ENCODE results near the gene ADGRL1.
"Not testable (repeated sequence)": the region's sequence is repeated elsewhere in the genome, so short reads cannot be mapped to it uniquely, and the experiment has no call there.

Gene ADGRL1

DNA sequence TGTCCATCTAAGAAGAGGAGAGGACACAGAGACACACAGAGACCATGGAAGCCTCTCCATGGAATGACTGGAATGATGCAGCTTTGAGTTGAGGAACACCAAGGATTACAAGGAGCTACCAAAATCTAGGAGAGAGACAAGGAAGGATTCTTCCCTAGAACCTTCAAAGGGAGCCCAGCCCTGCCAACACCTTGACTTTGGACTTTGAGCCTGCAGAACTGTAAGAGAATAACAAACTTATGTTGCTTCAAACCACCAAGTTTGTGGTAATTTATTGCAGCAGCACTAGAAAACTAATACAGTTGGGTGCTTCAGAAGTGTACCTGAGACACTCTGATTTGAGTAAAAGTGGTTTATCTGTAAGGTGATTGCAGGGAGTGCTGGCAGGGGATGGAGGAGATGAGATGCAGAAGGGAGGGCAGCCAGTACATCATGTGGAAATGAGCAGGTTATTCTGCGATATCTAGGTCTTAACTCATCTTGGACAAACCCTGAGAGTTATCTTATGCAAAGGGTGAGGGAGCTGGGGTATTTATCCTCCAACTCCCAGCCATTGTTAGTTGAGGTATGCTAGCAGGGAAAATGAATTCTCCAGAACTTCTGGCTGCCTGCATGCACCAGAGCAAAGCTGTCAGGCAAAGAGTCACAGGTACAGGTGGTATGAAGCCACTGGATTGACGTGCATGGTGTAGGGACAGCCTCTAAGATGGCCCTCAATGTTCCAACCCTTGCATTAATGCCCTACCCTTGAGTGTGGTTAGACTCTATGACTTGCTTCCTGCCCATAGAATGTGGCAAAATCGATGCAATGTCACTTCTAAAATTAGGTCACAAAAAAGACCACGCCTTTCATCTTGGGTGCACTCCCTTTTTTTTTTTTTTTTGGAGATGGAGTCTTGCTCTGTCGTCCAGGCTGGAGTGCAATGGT lies 31.3 kb upstream of the ADGRL1 start:
- no peak for DNase-seq (ENCODE audit: low read depth)
- TF ChIP-seq, protein P1, sequence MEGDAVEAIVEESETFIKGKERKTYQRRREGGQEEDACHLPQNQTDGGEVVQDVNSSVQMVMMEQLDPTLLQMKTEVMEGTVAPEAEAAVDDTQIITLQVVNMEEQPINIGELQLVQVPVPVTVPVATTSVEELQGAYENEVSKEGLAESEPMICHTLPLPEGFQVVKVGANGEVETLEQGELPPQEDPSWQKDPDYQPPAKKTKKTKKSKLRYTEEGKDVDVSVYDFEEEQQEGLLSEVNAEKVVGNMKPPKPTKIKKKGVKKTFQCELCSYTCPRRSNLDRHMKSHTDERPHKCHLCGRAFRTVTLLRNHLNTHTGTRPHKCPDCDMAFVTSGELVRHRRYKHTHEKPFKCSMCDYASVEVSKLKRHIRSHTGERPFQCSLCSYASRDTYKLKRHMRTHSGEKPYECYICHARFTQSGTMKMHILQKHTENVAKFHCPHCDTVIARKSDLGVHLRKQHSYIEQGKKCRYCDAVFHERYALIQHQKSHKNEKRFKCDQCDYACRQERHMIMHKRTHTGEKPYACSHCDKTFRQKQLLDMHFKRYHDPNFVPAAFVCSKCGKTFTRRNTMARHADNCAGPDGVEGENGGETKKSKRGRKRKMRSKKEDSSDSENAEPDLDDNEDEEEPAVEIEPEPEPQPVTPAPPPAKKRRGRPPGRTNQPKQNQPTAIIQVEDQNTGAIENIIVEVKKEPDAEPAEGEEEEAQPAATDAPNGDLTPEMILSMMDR (conservative IDR thresholded peaks at IDR 0.05; ENCODE audit: control insufficient read depth, insufficient read depth, low read depth, low read length): no peak

DNA sequence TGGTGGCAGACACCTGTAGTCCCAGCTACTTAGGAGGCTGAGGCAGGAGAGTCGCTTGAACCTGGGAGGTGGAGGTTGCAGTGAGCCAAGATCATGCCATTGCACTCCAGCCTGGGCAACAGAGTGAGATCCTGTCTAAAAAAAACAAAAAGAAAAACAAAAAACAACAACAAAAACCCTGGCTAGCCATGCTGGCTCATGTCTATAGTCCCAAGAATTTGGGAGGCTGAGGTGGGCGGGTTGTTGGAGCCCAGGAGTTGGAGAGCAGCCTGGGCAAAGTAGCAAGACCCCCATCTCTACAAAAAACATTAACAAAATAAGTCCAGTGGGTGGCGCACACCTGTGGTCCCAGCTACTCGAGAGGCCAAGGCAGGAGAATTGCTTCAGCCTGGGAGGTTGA lies 27.0 kb upstream of the ADGRL1 start:
- H3K4me3 ChIP-seq (ENCODE audit: control insufficient read depth, low read depth, low read length); DNase-seq (ENCODE audit: low read depth): not testable (repeated sequence)

More for the DNA sequence above, 31.3 kb upstream of the ADGRL1 start:
- no peak overlapping the region for H3K4me3 ChIP-seq (ENCODE audit: control insufficient read depth, low read depth, low read length)

DNA sequence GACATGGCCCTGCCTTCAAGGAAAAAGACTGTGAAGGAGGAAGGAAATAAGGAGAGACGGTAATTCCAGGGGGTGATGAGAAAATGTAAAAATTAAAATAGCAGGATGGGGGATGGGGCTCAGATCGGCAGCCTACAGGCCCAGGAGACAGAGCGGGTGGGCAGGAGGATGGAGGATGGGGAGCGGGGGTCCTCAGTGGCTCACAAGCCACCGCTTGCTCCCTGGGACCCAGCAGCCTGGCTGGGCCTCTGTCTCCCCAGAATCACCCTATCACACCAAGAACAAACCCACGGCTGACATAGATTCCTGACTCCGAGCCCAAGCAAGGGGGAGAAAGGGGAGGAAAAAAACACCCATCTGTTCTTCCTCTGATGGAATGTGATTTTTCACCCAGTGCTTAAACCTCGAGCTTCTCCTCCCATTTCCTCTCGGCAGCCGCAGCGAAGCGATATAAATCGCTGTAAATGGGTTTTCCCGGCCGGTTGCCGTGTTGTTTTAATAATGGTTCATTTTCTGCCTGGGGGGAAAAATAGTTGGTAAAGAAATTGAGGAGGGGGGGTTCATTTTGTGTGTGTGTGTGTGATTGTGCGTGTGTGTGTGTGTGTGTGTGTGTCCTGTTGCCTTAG lies 22.6 kb upstream of the ADGRL1 start:
- DNase-seq (ENCODE audit: low read depth): peak; percentile 31
- H3K4me3 ChIP-seq (ENCODE audit: control insufficient read depth, low read depth, low read length): peak overlapping the region; percentile 6

DNA sequence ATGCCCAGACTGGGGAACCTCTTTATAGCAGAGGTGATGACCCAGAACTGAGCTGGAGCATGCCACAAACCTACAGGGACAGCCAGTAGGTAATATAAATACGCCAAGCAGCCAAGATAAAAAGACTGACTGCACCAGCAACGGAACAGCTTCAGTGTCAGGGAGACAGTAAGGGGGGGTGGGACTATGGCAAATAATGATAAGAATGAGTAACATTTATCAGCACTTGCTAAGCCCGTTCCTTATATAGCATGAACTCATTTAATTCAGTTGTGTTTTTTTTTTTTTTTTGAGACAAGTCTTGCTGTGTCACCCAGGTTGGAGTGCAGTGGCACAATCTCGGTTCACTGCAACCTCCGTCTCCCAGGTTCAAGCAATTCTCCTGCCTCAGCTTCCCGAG lies 20.5 kb upstream of the ADGRL1 start:
- not testable (repeated sequence) for H3K4me3 ChIP-seq (ENCODE audit: control insufficient read depth, low read depth, low read length); DNase-seq (ENCODE audit: low read depth)

DNA sequence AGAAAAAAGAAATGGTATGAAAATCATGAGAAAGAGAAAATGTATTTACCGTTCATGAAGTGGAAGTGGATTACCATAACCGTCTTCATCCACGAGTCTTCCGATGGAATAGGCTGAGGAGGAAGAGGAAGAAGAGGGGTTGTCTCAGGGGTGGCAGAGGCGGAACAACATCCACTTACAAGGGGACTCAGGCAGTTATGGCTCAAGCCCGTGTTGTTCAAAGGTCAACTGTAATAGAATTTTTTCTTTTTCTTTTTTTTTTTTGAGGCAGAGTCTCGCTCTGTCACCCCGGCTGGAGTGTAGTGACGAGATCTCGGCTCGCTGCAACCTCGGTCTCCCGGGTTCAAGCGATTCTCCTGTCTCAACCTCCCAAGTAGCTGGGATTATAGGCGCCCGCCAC lies 16.9 kb upstream of the ADGRL1 start:
- DNase-seq (ENCODE audit: low read depth): no peak
- TF ChIP-seq, protein P1 (conservative IDR thresholded peaks at IDR 0.05; ENCODE audit: control insufficient read depth, insufficient read depth, low read depth, low read length): no peak
- H3K4me3 ChIP-seq (ENCODE audit: control insufficient read depth, low read depth, low read length): no peak overlapping the region

DNA sequence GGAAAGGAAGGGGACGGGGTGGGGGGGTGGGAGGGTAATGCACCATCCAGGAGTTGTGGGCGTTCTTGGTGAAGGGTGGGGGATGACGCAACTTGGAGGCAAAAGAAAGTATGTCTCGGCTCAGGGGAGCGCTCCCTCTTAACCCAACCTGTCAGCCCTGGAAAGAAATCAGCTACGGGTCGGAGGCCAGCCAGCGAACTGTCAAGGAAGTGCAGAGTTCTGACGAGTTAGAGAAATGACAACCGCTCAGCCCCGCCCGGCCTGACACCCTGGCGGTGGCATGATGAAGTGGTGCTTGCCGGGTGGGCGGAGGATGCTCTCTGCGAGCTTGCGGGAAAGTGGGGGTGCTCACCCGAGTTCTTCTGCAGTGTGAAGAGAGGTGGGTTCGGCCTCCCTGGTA lies 15.4 kb upstream of the ADGRL1 start:
- peak; percentile 51 for DNase-seq (ENCODE audit: low read depth)

DNA sequence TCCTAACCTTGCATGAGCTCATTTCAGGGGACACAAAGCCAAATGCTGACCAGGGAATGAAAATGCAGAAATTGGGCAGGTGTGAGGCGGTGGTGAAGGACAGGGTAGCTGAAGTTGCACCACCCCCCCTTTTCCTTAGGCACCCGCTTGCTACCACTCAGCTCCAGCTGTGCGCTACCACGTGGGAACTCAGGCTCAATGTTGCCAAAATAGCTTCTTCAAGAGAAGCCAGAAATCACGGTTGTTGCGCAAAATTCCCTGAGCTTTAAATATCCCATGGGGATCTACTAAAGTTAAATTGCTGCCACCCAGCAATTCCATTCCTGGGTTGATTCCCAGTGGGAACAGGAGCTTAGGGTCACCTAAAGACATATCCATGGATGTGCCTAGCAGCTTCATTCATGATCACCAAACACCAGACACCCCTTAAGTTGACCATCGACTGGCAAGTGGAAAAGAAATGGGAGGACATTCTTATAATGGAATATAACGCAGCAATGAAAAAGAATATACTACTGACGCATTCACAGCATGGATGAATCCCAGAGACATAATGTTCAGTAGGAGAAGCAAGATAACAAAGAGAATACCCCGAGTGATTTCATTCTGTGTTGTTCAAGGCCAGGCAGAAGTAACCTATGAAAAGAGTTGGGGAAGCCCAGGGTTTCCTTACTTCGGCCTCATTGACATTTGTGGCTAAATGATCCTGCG lies 12.8 kb upstream of the ADGRL1 start:
- DNase-seq (ENCODE audit: low read depth): peak; percentile 53
- TF ChIP-seq, protein P1 (conservative IDR thresholded peaks at IDR 0.05; ENCODE audit: control insufficient read depth, insufficient read depth, low read depth, low read length): no peak
- no peak overlapping the region for H3K4me3 ChIP-seq (ENCODE audit: control insufficient read depth, low read depth, low read length)

More for the DNA sequence above, 15.4 kb upstream of the ADGRL1 start:
- H3K4me3 ChIP-seq (ENCODE audit: control insufficient read depth, low read depth, low read length): not testable (repeated sequence)

DNA sequence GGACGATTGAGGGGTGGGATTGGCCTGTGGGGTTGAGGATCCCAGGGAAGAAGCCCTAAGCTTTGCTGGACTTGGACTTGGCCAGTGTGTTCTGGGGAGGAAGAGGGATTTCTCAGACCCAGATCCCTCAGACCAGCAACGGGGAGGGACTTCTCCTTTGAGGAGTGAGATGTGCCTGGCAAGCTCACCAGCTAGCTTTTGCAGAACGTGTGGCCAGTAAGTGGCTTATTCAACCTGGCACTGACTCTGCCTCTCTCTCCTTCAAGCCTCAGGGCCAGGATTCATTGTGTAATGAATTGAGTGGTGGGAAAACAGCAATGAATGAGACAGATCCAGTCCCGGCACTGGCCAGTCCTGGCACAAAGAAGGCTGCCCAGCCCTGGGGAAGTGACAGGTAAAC lies 11.9 kb upstream of the ADGRL1 start:
- not testable (repeated sequence) for DNase-seq (ENCODE audit: low read depth); H3K4me3 ChIP-seq (ENCODE audit: control insufficient read depth, low read depth, low read length)

DNA sequence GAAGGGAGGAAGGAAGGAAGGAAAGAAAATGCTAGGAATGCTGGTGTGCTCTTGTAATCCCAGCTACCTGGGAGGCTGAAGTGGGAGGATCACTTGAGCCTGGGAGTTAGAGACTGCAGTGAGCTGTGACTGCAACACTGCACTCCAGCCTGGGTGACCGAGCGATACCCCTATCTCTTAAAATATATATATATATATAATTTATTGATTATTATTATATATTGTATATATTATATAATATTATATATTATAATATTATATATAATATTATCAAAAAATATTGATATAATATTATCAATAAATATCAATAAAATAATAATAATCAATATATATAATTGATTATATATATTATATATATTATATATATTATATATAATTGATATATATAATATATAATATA lies 8.6 kb upstream of the ADGRL1 start:
- no peak for DNase-seq (ENCODE audit: low read depth)
- TF ChIP-seq, protein P1 (conservative IDR thresholded peaks at IDR 0.05; ENCODE audit: control insufficient read depth, insufficient read depth, low read depth, low read length): no peak
- no peak overlapping the region for H3K4me3 ChIP-seq (ENCODE audit: control insufficient read depth, low read depth, low read length)

DNA sequence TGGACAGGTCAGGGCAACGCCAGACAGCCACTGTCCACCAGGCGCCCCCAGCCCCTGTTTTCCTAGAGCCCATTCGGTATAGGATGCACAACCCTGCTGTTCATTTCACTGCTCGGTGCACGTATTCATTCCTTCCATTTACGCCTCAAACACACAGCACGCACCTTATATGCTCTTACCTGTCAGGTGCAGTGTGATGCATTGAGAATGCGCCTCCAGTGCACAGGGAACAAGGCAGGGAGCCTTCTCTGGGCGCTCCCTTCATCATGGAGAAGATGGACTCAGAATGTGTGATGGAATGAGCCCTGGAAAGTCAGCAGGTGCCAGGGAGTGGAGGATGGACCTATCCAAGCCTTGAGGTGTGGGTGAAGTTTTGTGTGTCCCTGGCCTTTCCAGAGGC lies 4.2 kb upstream of the ADGRL1 start:
- not testable (repeated sequence) for H3K4me3 ChIP-seq (ENCODE audit: control insufficient read depth, low read depth, low read length); DNase-seq (ENCODE audit: low read depth)

DNA sequence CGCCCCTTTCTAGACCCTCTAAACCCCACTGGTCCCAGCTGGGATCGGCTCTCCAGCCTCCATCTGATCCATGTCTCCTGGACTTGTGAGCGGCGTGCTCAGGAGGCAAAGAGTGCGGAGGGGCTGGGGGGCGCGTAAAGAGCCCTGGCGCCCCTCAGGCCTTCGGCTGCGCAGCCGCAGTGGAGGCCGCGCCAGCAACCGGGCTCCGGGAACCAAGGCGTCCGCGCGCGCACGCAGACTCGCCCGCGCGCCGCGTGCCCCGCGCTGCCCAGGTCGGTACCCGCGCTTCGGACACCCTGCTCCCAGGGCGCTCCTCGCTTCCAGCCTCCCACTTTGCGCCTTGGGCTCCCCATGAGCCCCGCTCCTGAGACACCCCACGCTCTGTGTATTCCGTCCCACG lies 3.4 kb upstream of the ADGRL1 start:
- not testable (repeated sequence) for DNase-seq (ENCODE audit: low read depth); H3K4me3 ChIP-seq (ENCODE audit: control insufficient read depth, low read depth, low read length)

DNA sequence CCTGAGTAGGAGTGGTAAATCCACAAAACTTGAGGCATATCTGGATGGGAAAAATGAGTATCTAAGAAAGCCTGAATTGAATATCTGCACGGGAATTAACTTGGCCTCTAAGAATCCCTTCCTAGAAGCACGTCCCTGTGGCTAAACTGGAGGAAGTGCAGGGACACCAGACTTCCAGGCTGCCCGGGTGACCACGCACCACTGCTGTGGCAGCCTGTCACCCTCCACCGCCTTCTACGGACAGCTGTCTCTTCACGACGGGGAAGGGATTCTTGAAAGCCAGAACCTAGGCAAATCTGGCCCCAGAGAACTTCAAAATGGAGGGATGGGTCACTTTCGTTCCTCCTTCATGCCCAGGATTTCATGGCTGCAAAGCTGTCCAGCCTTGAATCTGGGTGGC lies 2.5 kb upstream of the ADGRL1 start:
- H3K4me3 ChIP-seq (ENCODE audit: control insufficient read depth, low read depth, low read length); DNase-seq (ENCODE audit: low read depth): not testable (repeated sequence)

DNA sequence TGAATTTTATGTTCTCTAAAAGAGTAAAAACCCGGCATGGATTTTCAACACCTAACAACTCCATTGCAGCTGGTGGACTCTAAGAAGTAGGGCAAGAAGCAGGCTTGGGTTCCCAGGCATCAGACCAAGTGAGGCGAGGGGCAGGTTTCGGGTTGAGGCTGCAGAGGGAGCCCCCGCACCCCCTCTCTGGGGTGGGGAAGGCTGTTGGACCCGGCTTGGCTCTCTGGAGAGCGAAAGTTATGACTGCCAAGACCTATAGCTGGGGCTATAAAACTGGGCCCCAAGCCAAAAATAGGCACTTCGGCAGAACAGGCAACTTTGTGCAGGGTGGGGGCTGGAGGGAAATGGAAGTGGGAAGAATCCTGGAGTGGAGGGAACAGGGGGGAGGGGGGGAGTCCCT lies 1.8 kb upstream of the ADGRL1 start:
- peak overlapping the region; percentile 43 for H3K4me3 ChIP-seq (ENCODE audit: control insufficient read depth, low read depth, low read length)
- not testable (repeated sequence) for DNase-seq (ENCODE audit: low read depth)

Data from fibroblast of mammary gland (primary cell).